Activated CD4-positive, alpha-beta T cell treated with anti-CD3 and anti-CD28 coated beads for 36 hours (primary cell): ENCODE results near the gene TMTC1. TPM values are rescaled to one million over a fixed set of nuclear protein-coding genes. Genes with fewer than 3 reads are reported as not detected.

ENCODE experiments used
- ATAC-seq: fragments of 200-7000 bp; cut with Tn5 transposase; one replicate; pipeline ENCODE4 v1.10.0; 2021; ENCODE audit warnings: mild to moderate bottlenecking, moderate library complexity
- CTCF ChIA-PET: fragments of 350-600 bp; sonication (Branson Sonifier 250); formaldehyde crosslinking; loops from one replicate; lab custom pipeline; 2021; ENCODE audit warnings: antibody characterized with exemption; lab: Charles Lee
- POLR2A ChIA-PET: fragments of 350-600 bp; sonication (Branson Sonifier 250); formaldehyde crosslinking; loops from one replicate; lab custom pipeline; 2021; ENCODE audit warnings: antibody characterized with exemption, inconsistent platforms; lab: Charles Lee
- DNase-seq: peaks from one replicate; pipeline ENCODE4 v3.0.0-alpha.2; 2020
- H3K27ac Mint-ChIP-seq: one replicate; pipeline ENCODE4 v1.8.0; 2021; ENCODE audit warnings: mixed read lengths
- H3K27me3 Mint-ChIP-seq: one replicate; pipeline ENCODE4 v1.8.0; 2021; ENCODE audit warnings: mixed read lengths
- H3K36me3 Mint-ChIP-seq: one replicate; pipeline ENCODE4 v1.8.0; 2021; ENCODE audit warnings: low read depth, mixed read lengths
- H3K4me1 Mint-ChIP-seq: one replicate; pipeline ENCODE4 v1.8.0; 2021; ENCODE audit warnings: mixed read lengths
- H3K4me3 Mint-ChIP-seq: one replicate; pipeline ENCODE4 v1.8.0; 2021; ENCODE audit warnings: mild to moderate bottlenecking, moderate library complexity, mixed read lengths
- H3K9me3 Mint-ChIP-seq: one replicate; pipeline ENCODE4 v1.8.0; 2021; ENCODE audit warnings: low read depth, mixed read lengths
- intact Hi-C, 2 experiments: fragments of 100-400 bp; cut with DNase I in 1 of 2; cut with micrococcal nuclease in 1 of 2; formaldehyde crosslinking; loops; one replicate each; pipeline versions ENCODE4 v1.14.2 to v1.15.1; 2022 to 2024; cut with DNase I, micrococcal nuclease
- total RNA-seq, 2 experiments: library from RNA; stranded (reverse); gene quantifications; one replicate each; pipeline ENCODE4 v1.2.3, GENCODE V29; 2021

TMTC1 gene
- total RNA-seq, 2 experiments from 2014 or later = 0.04 to 0.30 TPM

DNA sequence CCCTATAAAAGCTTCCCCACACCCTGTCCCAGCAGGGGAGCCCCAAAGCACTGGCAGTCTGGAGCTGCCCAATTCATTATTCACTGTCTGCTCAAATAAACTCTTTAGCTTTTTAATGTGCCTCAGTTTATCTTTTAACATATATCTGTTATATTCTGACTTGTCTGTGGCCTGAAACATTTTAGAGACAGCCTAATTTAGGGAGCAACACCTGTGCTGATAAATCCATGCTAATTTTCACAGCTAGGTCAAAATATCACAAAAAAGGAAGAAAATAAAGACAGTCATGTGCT, 32.9 kb downstream of the TMTC1 start:
- intact Hi-C loops = no loop called here
- no peak overlapping the region for H3K4me3 Mint-ChIP-seq
- no peak for DNase-seq
- ATAC-seq = no peak
- no peaks in the 10 kb centered on the region for H3K4me1 Mint-ChIP-seq
- POLR2A ChIA-PET = no interaction called here
- CTCF ChIA-PET = interaction anchor here (1.1 to 1.3 kb wide), 2 partner anchors 9 to 11 kb away, joined by 3 read pairs; no protein-coding TSS in a partner anchor
- no peaks in the 10 kb centered on the region for H3K36me3 Mint-ChIP-seq
- peaks cover 7% of the 10 kb centered on the region for H3K27me3 Mint-ChIP-seq
- H3K9me3 Mint-ChIP-seq = no peaks in the 10 kb centered on the region
- no peak overlapping the region for H3K27ac Mint-ChIP-seq

DNA sequence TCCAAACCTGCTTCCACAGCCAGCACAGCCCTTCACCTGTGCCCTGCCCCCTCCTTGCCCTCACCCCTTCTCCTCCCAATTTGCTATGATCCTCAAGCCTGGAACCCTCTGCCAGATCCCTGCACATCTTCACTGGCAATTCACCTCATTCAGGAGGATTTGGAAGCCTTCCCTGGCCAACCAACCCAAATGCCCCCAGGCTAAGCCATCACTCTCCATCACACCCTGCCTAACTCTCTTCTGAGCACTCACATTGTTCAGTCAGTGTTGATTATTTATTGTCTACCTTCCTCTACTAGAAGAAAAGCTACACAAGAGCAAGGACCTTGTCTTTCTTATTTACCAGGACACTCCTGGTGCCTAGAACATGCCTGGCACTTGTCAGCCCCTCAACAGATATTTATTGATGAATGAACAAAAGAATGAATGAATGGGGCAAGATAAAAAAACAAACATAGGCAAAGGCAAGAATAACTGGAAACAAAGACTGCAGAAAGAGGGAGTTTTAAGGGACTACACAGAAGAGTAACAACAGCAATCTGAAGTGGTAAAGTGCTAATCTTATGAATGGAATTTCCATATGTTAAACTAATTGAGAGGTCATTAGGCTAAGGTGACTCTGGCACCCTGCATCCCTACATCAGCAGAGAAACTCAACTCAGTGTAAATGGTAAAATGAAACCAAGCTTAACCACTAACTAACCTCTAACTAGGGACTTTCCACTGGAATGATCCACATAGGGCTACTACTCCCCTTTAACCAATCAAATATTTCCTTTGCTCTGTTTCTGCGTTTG, 33.4 kb downstream of the TMTC1 start:
- no peak for ATAC-seq
- CTCF ChIA-PET = interaction anchor here (1.1 to 1.3 kb wide), 2 partner anchors 8 to 11 kb away, joined by 3 read pairs; no protein-coding TSS in a partner anchor
- no peak overlapping the region for H3K4me3 Mint-ChIP-seq
- H3K27ac Mint-ChIP-seq = no peak overlapping the region
- no peaks in the 10 kb centered on the region for H3K36me3 Mint-ChIP-seq
- POLR2A ChIA-PET = no interaction called here
- no peak for DNase-seq
- no peaks in the 10 kb centered on the region for H3K9me3 Mint-ChIP-seq
- peaks cover 7% of the 10 kb centered on the region for H3K27me3 Mint-ChIP-seq
- intact Hi-C loops = no loop called here
- no peaks in the 10 kb centered on the region for H3K4me1 Mint-ChIP-seq

DNA sequence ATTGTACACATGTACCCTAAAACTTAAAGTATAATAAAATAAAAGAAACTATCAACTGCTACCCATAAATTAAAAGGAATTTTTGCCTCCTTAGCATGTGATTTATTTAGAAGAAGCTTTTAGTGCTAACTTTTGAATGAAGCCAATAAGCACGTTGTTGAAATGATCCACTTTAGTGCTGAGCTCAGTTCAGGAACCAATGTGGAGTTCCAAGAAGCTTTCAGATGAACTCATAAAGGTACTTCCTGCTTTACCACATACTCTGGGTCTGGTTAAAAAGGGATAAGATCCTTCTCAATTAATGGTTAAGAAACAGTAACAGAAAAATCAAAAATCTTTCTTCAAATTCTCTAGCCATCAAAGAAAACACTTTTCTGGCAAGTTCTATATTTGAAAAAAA, 39.4 kb downstream of the TMTC1 start:
- Mint-ChIP-seq H3K27me3 (peaks cover 3% of the 10 kb centered on the region), H3K9me3 (no peaks in the 10 kb centered on the region), H3K4me1 (no peaks in the 10 kb centered on the region), H3K4me3 (no peak overlapping the region), H3K27ac (no peak overlapping the region), H3K36me3 (no peaks in the 10 kb centered on the region)
- CTCF ChIA-PET = no interaction called here
- ATAC-seq = no peak
- POLR2A ChIA-PET = no interaction called here
- DNase-seq = no peak
- intact Hi-C loops = no loop called here

DNA sequence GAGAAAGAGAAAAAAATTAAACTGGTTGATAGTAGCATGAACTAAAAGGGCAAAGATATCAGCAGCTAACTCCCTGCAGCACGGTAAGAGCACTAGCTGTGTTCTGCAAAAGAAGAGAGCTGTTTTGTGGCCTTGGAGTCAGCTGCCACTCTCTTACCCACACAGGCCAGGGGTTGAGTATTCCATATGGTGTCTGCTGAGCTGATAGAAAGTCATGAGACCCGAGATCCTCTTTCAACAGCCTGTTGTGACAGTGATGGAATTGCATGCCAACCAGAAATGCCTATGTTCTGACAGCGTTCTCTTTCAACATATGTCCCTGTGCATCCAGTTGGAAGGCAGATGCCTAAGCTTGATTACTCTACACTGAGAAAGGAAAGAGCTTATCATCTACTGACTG, 39.9 kb downstream of the TMTC1 start:
- POLR2A ChIA-PET = no interaction called here
- Mint-ChIP-seq H3K4me3 (no peak overlapping the region), H3K36me3 (no peaks in the 10 kb centered on the region), H3K9me3 (no peaks in the 10 kb centered on the region), H3K27me3 (peaks cover 1% of the 10 kb centered on the region), H3K27ac (no peak overlapping the region), H3K4me1 (no peaks in the 10 kb centered on the region)
- ATAC-seq (no peak), DNase-seq (no peak)
- intact Hi-C loops = no loop called here
- CTCF ChIA-PET = interaction anchor here (0.7 kb wide), 1 partner anchor 469 kb away, joined by 3 read pairs; no protein-coding TSS in a partner anchor

DNA sequence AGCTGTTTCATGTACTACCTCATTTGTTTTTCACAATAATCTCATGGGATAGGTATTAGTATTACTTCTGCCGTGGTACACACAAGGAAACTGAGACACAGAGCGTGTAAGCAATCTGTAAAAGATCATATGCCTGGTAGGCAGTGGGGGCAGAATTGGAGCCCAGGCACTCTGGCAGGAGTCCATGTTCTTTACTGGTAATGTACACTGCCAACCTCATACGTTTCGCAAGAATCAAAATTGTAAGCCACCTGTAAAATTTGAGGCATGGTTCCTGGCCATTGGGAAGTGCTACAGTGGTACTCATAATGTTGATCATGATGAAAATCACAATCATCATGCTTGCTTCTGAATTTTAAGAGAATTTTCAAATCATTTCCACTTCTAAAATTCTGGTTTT, 40.7 kb downstream of the TMTC1 start:
- Mint-ChIP-seq H3K27me3 (peaks cover 1% of the 10 kb centered on the region), H3K27ac (no peak overlapping the region), H3K9me3 (no peaks in the 10 kb centered on the region), H3K4me3 (no peak overlapping the region), H3K4me1 (no peaks in the 10 kb centered on the region), H3K36me3 (no peaks in the 10 kb centered on the region)
- ChIA-PET POLR2A (no interaction called here), CTCF (no interaction called here)
- intact Hi-C loops = no loop called here
- no peak for ATAC-seq
- DNase-seq = no peak

DNA sequence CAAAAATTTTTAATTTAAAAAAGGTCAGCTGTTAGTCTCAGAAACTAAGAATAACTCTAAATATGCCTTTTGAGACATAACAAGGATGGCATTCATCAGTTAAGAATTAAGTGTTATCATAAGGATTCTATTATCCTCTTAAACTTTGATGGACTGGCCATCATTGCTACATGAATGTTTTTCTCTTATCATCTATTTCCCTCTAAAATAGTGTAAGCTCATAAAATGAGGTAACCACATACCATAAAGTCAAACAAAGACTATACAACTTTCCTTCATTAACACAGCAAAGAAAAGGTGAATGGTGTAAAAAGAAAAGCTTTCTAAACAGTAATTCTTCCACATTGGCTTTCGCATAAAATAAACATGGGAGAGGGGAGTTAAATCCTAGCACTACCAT, 41.1 kb downstream of the TMTC1 start:
- no peak overlapping the region for H3K4me3 Mint-ChIP-seq
- intact Hi-C loops = no loop called here
- peaks cover 1% of the 10 kb centered on the region for H3K27me3 Mint-ChIP-seq
- no peak for DNase-seq
- POLR2A ChIA-PET = no interaction called here
- no peaks in the 10 kb centered on the region for H3K4me1 Mint-ChIP-seq
- no peak overlapping the region for H3K27ac Mint-ChIP-seq
- no peaks in the 10 kb centered on the region for H3K36me3 Mint-ChIP-seq
- CTCF ChIA-PET = interaction anchor here (1.4 kb wide), 1 partner anchor 9 kb away, joined by 3 read pairs; no protein-coding TSS in a partner anchor
- H3K9me3 Mint-ChIP-seq = no peaks in the 10 kb centered on the region
- no peak for ATAC-seq

DNA sequence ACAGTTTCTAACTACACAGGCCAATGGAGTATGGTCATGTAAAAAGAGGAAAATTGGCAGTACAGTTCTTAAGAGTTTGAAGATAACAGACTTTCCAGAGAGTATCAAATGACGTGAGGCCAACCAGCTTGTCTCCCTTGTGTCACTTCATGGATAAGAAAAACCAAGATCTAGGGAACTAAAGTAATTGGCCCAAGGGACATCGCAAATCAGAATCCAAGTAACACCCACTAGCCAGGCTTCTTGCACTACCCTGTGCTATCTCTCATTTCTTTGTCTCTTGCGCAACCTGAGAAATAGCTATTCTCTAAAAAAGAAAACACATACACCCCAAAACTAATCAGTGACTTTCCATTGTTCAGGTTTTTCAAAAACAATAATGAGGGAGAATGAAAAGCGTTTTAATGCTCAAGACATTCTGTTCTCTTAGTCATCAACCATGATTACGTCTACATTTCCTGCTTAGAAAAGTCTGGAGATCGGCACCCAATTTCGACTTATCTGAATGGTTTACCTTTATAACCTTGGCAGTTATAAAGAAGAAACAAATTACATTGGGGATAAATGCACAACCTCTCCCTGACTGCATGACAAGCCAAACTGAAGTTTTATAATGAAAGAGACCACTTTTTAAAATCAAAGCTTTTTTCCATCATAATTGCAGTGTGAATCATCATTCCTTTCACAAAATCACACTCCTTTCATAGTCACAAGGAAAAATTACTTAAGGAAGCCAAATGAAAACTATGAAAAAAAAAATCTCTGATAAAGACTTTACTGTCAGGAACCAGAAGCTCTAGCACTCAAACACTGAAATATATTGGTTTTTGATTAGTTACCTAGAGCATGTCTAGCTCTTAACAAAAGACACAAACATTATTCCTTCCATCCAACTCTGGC, 42.1 kb downstream of the TMTC1 start:
- ATAC-seq (no peak), DNase-seq (no peak)
- ChIA-PET CTCF (interaction anchor here (0.6 to 1.4 kb wide), 2 partner anchors 10 to 1131 kb away, joined by 3 read pairs; no protein-coding TSS in a partner anchor), POLR2A (no interaction called here)
- Mint-ChIP-seq H3K4me3 (no peak overlapping the region), H3K9me3 (no peaks in the 10 kb centered on the region), H3K4me1 (no peaks in the 10 kb centered on the region), H3K27ac (no peak overlapping the region), H3K36me3 (no peaks in the 10 kb centered on the region), H3K27me3 (peaks cover 3% of the 10 kb centered on the region)
- intact Hi-C loops = no loop called here

DNA sequence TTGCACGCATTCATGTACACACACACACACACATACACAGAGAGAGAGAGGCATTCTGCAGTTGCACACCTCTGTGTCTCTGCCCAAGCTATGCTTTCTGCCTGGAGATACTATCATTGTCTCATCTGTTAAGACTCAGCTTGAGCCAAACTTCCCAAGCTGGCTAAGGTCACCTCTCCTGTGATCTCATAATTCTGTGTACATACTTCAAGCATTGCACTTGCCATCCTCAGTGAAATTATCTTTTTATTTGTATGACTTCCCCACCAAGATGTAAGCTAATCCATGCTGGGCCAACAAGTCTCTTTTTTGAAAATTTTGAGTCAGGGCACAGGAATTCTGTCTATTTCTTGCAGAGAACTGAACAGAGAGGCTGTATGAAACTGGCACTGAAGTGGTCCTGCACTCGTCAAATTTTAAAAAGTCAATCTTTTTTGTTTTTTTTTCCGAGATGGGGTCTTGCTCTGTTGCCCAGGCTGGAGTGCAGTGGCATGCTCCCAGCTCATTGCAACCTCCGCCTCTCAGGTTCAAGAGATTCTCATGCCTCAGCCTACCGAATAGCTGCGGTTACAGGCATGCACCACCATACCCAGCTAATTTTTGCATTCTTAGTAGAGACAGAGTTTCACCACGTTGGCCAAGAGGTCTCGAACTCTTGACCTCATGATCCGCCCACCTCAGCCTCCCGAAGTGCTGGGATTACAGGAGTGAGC, 44.3 kb downstream of the TMTC1 start:
- DNase-seq (no peak), ATAC-seq (no peak)
- intact Hi-C loops = no loop called here
- Mint-ChIP-seq H3K4me1 (no peaks in the 10 kb centered on the region), H3K4me3 (no peak overlapping the region), H3K27ac (no peak overlapping the region), H3K27me3 (peaks cover 5% of the 10 kb centered on the region), H3K36me3 (no peaks in the 10 kb centered on the region), H3K9me3 (no peaks in the 10 kb centered on the region)
- CTCF ChIA-PET = interaction anchor here (0.7 kb wide), 1 partner anchor 11 kb away, joined by 3 read pairs; no protein-coding TSS in a partner anchor
- POLR2A ChIA-PET = no interaction called here

DNA sequence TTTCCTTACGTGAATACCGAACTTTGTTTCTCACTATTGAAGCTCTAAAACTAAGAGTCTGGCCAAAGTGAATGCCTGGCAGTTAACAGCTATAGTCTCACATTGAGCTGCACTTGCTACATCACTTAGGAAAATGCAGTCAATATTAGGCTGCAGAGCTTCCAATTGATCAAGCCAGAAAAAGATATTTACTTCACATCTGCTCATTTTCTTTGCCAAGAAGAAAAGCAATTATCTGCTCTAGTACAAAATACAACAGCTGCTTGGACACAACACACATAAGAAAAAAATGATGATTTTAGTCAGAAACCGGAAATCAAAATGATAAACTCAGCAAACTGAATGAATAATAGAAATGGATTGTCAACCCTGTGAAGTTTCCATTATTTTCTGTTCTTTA, 45.4 kb downstream of the TMTC1 start:
- Mint-ChIP-seq H3K4me3 (no peak overlapping the region), H3K27ac (no peak overlapping the region), H3K27me3 (peaks cover 5% of the 10 kb centered on the region), H3K4me1 (no peaks in the 10 kb centered on the region), H3K36me3 (no peaks in the 10 kb centered on the region), H3K9me3 (no peaks in the 10 kb centered on the region)
- intact Hi-C loops = no loop called here
- ChIA-PET CTCF (interaction anchor here (0.5 kb wide), 1 partner anchor 905 kb away, joined by 3 read pairs; no protein-coding TSS in a partner anchor), POLR2A (no interaction called here)
- ATAC-seq = no peak
- DNase-seq = no peak

DNA sequence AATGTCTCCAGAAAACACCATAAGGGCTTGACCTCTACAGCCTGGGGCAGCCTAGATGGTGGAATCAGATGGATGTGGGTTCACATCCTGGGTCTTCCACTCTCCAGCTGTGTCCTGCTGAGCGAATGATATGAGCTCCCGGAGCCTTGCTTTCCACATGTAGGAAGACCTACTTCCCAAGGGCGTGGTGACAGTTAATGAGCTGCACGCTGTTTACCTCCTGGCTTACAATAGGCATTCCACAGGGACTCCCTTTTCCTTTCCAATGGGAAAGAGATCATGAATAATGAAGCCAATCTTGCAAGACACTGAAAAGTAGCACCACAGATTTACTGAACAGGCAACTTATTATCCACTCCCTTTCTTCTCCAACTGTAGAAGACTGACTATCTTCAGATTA, 46.1 kb downstream of the TMTC1 start:
- ChIA-PET CTCF (interaction anchor here (0.5 kb wide), 1 partner anchor 905 kb away, joined by 3 read pairs; no protein-coding TSS in a partner anchor), POLR2A (no interaction called here)
- H3K4me1 Mint-ChIP-seq = peaks cover 2% of the 10 kb centered on the region

DNA sequence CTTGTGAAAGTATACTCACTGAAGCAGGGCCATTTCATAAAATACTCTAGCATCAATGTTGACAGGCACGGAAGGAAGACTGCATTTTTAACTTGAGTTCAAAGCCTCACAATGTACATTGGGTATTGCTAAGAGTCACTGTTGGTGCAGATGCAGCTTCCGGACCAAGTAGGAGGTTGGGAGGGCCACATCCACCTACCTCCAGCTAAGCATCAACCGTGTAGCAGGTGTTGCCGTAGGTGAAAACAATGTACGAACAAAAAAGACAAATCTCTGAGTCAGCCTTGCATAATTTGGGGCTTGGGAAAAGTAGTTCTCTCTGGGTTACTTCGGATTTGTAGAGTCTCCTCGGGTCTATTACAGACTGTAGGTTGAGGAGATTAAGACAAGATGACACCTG, 48.1 kb downstream of the TMTC1 start:
- no peak for DNase-seq
- Mint-ChIP-seq H3K4me3 (no peak overlapping the region), H3K4me1 (peaks cover 2% of the 10 kb centered on the region), H3K9me3 (no peaks in the 10 kb centered on the region), H3K27me3 (peaks cover 5% of the 10 kb centered on the region), H3K27ac (no peak overlapping the region), H3K36me3 (no peaks in the 10 kb centered on the region)
- POLR2A ChIA-PET = no interaction called here
- no peak for ATAC-seq
- intact Hi-C loops = no loop called here
- CTCF ChIA-PET = no interaction called here

More for the DNA sequence above, 46.1 kb downstream of the TMTC1 start:
- Mint-ChIP-seq H3K9me3 (no peaks in the 10 kb centered on the region), H3K36me3 (no peaks in the 10 kb centered on the region), H3K4me3 (no peak overlapping the region), H3K27me3 (peaks cover 5% of the 10 kb centered on the region), H3K27ac (no peak overlapping the region)
- intact Hi-C loops = no loop called here
- DNase-seq (no peak), ATAC-seq (no peak)
